ENCODE measurements around the gene ZMYND8. TPM values are rescaled to one million over a fixed set of nuclear protein-coding genes. Genes with fewer than 3 reads are reported as not detected.
"Not testable (repeated sequence)": the region's sequence is repeated elsewhere in the genome, so short reads cannot be mapped to it uniquely, and the experiment has no call there.

The ZMYND8 gene
- total RNA-seq, 1 donor from 2014 or later, result 109 TPM

DNA sequence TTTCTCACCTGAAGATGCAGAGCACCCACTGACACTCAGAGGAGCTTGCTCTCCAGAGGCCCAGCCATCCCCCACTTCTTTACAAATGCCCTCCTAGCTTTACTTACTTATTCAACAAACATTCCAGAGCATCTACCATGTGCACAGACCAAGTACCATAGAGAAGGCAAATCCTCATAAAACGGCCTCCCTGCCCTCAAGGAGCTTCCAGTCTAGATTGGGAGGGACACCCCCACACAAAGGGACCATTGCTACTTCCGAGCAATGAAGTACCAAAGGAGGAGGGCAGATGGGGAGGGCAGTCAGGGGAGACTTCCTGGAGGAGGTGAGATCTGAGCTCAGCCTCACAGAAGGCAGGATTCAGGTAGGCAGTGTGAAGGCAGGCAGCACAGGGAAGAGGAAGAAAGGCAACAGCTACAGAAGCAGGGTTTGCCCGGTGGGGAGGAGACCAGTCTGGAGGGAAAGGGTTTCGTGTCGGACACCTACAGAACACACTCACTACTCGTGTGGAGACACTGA is 108.0 kb downstream of the ZMYND8 start:
- H3K4me3 Mint-ChIP-seq (ENCODE audit: unreplicated experiment), result peak overlapping the region; percentile 57
- peaks cover 2% of the 10 kb centered on the region for H3K27me3 Mint-ChIP-seq (ENCODE audit: unreplicated experiment)
- DNase-seq (ENCODE audit: low spot score), result no peak
- peaks cover 55% of the 10 kb centered on the region for H3K36me3 Mint-ChIP-seq (ENCODE audit: low read depth, unreplicated experiment)
- TF ChIP-seq, protein P1, sequence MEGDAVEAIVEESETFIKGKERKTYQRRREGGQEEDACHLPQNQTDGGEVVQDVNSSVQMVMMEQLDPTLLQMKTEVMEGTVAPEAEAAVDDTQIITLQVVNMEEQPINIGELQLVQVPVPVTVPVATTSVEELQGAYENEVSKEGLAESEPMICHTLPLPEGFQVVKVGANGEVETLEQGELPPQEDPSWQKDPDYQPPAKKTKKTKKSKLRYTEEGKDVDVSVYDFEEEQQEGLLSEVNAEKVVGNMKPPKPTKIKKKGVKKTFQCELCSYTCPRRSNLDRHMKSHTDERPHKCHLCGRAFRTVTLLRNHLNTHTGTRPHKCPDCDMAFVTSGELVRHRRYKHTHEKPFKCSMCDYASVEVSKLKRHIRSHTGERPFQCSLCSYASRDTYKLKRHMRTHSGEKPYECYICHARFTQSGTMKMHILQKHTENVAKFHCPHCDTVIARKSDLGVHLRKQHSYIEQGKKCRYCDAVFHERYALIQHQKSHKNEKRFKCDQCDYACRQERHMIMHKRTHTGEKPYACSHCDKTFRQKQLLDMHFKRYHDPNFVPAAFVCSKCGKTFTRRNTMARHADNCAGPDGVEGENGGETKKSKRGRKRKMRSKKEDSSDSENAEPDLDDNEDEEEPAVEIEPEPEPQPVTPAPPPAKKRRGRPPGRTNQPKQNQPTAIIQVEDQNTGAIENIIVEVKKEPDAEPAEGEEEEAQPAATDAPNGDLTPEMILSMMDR (IDR thresholded peaks at IDR 0.05; ENCODE audit: unreplicated experiment), result no peak
- H3K27ac Mint-ChIP-seq (ENCODE audit: unreplicated experiment), result peak overlapping the region; percentile 8
- no peaks in the 10 kb centered on the region for H3K9me3 Mint-ChIP-seq (ENCODE audit: unreplicated experiment)
- H3K4me1 Mint-ChIP-seq (ENCODE audit: unreplicated experiment), result no peaks in the 10 kb centered on the region

DNA sequence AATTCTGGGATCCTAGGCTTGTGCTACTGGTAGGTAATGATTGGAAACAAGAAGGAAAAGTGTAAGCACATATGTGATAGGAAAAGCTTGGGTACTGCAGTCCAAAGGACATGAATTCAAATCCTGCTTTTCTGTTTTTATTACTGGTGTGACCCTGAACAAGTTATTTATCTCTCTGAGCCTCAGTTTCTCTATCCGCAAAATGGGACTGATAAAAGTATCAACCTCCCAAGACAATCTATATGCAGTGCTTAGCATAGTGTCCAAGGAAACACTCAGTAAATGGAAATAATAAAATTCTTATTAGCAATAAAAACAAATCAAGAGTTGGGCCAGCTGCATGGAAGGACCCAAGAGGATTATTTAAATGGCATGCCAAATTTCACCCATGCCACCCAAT is 108.5 kb downstream of the ZMYND8 start:
- Mint-ChIP-seq H3K9me3 (ENCODE audit: unreplicated experiment) (no peaks in the 10 kb centered on the region), H3K4me1 (ENCODE audit: unreplicated experiment) (no peaks in the 10 kb centered on the region), H3K27me3 (ENCODE audit: unreplicated experiment) (peaks cover 2% of the 10 kb centered on the region), H3K27ac (ENCODE audit: unreplicated experiment) (no peak overlapping the region), H3K36me3 (ENCODE audit: low read depth, unreplicated experiment) (peaks cover 53% of the 10 kb centered on the region), H3K4me3 (ENCODE audit: unreplicated experiment) (no peak overlapping the region)
- TF ChIP-seq, protein P1 (IDR thresholded peaks at IDR 0.05; ENCODE audit: unreplicated experiment), result no peak
- no peak for DNase-seq (ENCODE audit: low spot score)

DNA sequence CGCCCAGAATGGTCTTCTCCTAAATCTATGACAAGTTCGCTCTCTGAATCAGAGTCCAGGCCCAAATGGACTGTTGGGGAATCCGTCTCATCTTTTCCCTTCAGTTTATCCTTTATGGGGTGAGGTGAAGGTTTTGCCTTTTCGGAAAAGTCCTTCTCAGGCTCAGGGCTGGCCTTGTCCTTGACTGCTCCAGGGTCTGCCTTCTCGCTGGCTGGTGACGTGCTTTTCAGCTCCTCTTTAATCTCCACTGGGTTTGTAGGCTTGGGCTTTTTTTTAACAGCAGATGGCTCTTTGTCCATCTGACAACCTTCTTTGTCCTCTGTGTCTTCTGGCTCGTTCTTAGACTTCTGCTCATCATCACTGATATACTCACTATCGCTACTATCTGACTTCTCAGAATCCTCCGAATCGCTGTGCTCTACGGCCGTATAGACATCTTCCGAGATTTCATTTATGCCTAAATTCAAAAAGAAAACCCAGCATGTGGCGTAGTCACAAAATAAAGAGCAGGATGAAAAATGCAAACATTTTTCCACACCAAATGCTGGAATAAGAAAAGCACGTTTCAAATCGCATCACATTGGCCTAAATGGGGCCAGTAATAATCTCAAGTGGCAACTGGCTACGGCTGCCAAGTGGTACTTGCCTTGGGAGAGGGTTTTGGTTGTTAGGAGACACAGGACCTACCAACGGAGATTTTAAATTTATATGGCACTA is 110.3 kb downstream of the ZMYND8 start:
- Mint-ChIP-seq H3K27me3 (ENCODE audit: unreplicated experiment) (peaks cover 4% of the 10 kb centered on the region), H3K4me3 (ENCODE audit: unreplicated experiment) (peak overlapping the region; percentile 28), H3K4me1 (ENCODE audit: unreplicated experiment) (no peaks in the 10 kb centered on the region), H3K9me3 (ENCODE audit: unreplicated experiment) (no peaks in the 10 kb centered on the region), H3K36me3 (ENCODE audit: low read depth, unreplicated experiment) (peaks cover 52% of the 10 kb centered on the region), H3K27ac (ENCODE audit: unreplicated experiment) (no peak overlapping the region)
- DNase-seq (ENCODE audit: low spot score), result no peak
- TF ChIP-seq, protein P1 (IDR thresholded peaks at IDR 0.05; ENCODE audit: unreplicated experiment), result no peak

DNA sequence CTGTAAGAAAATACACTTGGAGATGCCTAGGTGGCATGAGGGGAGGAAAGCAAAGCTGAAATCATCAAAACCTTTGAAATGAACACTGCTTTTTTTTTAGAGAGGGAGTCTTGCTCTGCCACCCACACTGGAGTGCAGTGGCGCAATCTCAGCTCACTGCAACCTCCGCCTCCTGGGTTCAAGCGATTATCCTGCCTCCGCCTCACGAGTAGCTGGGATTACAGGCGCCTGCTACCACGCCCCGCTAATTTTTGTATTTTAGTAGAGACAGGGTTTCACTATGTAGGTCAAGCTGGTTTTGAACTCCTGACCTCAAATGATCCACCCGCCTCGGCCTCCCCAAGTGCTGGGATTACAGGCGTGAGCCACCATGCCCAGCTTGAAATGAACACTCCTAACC is 111.3 kb downstream of the ZMYND8 start:
- not testable (repeated sequence) for H3K27ac Mint-ChIP-seq (ENCODE audit: unreplicated experiment); DNase-seq (ENCODE audit: low spot score); H3K4me1 Mint-ChIP-seq (ENCODE audit: unreplicated experiment); H3K27me3 Mint-ChIP-seq (ENCODE audit: unreplicated experiment); H3K4me3 Mint-ChIP-seq (ENCODE audit: unreplicated experiment); H3K9me3 Mint-ChIP-seq (ENCODE audit: unreplicated experiment)
- H3K36me3 Mint-ChIP-seq (ENCODE audit: low read depth, unreplicated experiment), result peaks cover 45% of the 10 kb centered on the region

DNA sequence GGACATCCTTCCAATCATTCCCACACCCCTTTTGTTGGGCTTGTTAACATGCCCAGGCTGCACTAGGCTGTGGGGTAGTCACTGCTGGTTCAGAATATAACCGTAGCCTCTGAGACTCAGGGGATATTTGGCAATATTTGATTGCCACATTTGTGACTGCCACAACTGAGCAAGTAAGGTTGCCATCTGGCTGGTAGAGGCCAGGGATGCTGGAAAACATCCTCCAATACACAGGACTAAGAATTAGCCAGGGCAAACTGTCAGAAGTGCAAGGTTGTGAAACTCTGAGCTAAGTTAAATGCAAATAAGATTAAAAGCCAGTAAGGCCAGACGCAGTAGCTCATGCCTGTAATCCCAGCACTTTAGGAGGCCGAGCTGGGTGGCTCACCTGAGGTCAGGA is 112.0 kb downstream of the ZMYND8 start:
- TF ChIP-seq, protein P1 (IDR thresholded peaks at IDR 0.05; ENCODE audit: unreplicated experiment), result no peak
- H3K36me3 Mint-ChIP-seq (ENCODE audit: low read depth, unreplicated experiment), result peaks cover 49% of the 10 kb centered on the region
- no peaks in the 10 kb centered on the region for H3K9me3 Mint-ChIP-seq (ENCODE audit: unreplicated experiment)
- no peak for DNase-seq (ENCODE audit: low spot score)
- peaks cover 3% of the 10 kb centered on the region for H3K27me3 Mint-ChIP-seq (ENCODE audit: unreplicated experiment)
- no peak overlapping the region for H3K27ac Mint-ChIP-seq (ENCODE audit: unreplicated experiment)
- no peak overlapping the region for H3K4me3 Mint-ChIP-seq (ENCODE audit: unreplicated experiment)
- H3K4me1 Mint-ChIP-seq (ENCODE audit: unreplicated experiment), result peaks cover 4% of the 10 kb centered on the region
